GM03348 (cell line): ENCODE measurements around the gene CATSPER3.

Experiments used
- DNase-seq: peaks from one replicate; pipeline ENCODE4 v3.0.0; 2012; ENCODE audit warnings: low spot score

The CATSPER3 gene

DNA sequence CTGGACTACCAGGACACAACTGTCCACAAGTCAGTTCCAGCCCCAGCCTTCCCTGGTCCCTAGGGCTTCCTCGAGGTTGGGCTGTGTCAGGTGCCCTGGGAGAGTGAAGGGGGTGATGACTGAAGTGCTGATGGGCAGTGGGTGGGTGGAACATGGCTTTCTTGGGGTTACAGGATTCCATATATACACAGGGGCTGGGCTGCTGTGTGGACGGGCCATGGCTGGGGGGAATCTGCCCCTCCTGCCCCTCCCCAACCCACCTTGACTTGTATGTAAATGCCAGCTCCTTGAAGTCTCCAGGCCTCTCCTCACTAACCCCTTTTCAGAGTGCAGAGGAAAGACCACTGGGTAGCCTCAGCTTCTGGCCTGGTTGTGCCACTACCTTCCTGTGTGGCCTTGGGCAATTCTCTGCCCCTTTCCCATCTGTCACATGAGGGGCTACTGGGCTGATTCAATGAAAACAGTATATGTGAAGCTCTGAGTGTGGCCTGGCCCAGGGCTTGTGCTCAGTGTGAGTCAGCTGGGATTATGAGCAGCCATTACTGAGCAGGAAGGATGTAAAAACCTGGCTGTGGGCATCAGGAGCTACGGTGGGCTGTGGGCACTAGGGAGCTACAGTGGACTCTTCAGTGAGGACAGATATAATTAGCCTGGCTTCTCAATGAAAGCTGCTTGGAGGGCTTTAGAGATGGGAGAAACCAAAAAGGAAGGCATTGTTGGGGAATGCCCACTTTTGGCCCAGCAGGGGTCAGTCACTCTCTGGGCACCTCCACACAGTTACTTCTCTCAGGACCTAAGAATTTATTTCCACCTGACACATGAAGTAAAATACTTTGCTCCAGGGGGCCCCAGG is 43.0 kb downstream of the CATSPER3 start:
- no peak for DNase-seq

DNA sequence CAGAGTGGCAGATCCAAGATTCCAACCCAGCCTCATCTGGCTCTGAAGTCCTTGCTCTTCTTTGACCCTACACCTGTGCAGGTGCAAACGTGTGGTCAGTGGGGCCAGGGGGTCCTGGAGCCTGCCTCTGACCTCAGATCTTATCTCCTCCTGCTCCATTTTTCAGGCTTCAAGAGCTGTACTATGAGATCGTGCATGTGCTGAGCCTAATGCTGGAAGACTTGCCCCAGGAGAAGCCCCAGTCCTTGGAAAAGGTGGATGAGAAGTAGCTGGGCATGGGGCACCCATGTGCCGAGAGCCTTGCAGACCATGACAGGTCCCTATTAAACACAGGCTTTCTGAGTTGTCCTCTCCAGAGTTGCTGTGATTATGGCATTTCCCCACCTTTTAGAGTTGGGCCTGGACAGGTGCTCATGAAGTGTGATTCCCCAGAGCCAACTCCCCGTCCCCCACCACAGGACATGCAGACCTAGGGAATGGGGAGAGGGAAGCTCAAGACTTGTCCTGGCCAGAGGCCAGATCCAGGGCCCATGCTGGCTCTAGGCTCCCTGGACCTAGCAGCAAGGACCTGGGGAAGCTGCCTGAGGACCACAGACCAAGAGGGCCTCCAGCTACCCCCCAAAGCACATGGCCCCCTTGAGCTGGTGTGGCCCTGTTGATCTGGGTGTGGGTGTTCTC is 43.8 kb downstream of the CATSPER3 start:
- DNase-seq: no peak

DNA sequence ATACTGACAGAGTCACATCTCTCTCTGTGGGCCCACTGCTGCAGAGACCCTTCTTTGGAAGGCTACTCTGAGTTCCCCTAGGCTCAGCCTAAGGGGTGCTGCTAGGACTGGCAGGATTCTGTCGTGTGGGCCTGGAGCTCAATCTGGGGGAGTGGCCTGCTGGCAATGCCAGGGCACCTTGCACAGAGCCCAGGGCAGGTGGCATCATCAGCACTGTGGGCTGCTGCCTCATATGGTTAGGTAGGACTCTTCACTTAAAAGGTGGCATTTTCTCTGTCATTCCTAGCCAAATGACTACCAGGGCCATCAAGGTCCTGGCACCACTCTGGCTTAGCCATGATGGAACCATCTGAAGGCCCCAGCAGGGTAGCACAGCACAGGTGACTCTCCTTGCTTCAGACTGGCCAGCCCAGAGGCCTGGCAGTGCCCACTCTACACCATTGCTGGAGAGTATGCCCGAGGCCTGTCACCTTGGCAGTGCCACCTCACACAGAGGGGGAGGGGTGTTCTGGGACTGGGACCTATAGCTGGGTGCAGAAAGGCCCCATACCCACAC is 44.4 kb downstream of the CATSPER3 start:
- no peak for DNase-seq

DNA sequence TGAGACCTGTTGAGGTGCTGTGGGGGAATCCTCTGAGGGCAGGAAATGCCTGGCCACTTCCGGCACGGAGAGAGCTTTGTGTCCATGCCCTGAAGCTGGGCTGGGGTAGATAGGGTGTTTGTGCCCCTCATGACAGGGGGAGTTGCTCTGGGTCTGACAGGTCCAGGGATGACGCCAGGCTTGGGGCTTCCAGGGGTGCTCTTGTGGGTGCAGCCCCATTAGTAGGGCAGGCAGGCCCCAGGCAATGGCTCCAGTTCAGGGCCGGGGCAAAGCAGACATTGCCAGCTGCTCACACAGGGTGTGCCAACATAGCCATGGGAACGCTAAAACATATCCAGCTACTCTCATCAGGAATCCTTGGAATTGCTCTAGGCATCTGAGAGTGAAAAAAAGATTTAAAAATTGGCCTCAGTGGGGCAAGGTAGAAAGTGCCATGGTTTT is 45.3 kb downstream of the CATSPER3 start:
- DNase-seq: no peak

DNA sequence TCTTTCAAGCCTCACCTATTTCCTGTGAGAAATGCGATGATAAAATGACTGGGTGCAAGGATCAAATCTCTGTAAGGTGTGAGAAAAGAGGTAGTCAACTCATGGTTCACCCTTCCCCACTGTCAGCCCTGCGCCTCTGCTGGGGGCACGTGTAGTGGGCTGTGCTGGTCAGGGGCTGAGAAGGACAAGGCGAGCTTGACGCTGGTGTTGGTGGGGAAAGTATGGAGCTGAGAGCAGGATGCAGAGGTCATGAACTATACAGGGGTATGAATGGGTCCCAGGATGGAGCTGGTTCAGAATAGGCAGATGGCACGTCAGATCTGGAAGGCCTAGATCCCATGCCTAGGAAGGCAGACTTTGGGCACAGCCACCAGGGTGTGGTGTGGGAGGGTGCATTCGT is 45.7 kb downstream of the CATSPER3 start:
- DNase-seq: no peak

DNA sequence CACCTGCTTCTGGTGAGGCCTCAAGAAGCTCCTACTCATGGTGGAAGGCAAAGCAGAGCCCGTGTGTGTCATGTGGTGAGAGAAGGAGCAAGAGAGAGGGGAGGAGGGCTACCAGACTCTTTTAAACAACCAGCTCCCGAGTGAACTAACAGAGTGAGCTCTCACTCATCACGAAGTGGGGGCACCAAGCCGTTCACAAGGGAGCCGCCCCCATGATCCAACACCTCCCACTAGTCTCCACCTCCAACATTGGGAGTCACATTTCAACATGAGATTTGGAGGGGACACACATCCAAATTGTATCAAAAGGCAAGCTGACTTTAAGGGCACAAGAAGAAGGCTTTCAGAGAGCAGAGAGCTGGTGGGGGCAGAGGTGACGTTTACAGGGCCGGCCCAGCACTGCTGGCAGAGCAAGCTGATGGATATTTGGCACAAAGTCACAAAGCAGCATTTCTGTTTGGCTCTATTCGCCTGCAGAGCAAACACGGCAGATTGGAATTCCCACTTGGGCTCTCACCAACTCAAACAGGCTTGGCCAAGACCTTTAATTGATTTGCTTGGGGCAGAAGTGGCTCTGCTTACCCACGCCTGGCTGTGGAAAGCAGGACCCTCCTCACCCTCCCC is 46.4 kb downstream of the CATSPER3 start:
- no peak for DNase-seq

DNA sequence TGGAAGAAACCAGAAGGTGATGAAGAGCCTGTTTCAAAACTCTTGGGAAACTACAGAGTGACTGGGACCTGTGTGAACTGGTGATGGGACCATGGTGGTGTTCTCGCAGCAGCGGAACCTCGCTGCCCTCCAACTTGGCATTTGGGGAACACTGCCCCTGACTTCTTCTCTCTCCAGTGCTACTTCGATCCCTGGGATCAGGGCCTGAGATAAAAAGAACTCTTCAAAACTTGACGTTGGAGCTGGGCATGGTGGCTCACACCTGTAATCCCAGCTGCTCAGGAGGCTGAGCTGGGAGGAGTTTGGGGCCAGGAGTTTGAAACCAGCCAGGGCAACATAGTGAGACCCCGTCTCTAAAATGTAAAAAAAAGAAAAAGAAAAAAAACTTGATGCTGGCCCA is 48.2 kb downstream of the CATSPER3 start:
- DNase-seq: no peak

DNA sequence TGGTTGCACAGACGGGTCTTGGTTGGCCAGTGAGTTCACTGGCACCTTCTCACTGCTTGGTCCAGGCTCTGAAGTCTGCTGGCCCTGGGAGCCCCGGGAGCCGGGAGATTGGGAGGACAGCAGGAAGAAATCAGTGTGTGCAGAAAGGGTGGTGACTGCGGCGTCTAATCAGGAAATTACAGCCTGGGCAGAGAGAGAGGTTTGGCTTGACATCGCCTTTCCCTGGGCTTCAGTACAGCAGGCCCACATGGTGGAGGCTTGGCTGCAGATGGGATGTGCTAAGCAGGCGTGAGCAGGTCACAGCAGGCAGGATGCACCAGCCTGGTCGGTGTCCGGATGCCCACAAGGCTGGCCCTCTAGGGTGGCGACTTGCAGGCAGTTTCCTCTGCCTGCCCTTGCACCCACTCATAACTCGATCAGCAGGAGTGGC is 49.2 kb downstream of the CATSPER3 start:
- DNase-seq: no peak

DNA sequence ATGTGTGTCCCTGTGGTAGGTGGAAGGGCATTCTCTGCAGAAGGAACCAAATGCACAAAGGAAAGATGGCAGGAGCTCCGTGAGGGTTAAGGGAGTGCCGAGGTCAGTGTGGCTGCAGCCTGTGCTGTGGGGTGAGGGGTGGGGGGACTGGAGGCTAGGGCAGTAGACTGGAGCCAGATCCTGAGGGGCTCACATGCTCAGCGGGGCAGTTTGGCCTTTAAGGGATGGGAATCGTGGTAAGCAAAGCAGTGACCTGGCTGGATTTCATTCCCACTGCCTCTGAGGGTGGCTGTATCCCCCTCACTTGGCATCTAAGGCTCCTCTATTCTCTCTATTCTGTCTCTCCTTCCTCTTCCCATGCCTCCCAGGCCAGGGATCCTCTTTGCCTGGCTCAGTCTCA is 50.8 kb downstream of the CATSPER3 start:
- DNase-seq: no peak

DNA sequence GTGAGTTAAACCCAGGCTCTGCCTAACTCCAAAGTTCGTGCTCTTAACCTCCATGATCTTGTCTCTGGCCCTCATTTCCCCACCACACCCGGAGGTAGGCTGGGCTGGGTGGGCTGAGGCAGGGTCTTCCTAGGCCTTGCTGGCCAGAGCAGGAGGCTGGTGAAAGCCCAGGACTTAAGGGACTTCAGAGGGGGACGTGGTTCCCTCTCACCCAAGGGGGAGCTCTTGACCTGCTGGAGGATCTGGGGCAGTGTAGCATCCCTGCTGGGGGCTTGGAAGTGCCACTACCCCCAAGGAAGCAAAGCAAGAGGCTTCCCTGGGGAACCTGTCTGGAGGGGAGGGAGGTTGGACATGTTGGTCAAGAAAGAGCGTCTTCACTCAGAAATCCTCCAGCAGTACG is 51.6 kb downstream of the CATSPER3 start:
- no peak for DNase-seq

DNA sequence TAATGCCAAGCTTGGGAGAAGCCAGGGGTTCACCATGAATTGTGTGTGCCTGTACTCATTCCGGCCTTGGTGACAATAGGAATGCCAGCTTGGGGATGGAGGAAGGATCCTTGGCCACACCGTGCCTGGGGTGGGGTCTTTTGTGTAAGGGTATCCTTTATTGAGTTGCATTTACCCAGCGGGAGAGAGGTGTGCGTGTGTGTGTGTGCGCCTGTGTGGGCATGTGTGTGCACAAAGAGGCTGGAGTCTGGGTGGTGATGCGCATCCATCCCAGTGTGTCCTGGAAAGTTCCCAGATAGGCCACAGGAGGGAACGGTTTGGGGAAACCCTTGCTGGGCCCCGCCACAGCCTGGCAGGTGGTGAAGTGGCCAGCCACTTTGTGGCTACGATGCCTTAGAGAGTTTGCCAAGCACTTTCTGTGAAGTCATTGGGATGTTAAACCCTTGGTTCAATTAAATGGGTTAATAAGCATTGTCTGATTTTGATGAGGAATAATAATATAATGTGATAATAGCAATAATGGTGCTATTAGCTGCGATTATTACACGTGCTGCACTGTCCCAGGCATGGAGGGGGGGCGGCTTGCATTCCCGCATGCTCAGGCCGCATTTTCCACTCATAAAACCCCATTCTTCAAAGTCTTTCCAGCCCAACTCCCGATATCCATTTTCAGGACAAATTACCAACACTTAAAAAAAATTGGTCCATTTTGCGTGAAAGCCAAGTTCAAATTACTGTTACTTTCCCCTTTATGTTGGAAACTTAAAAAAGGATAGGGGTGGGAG is 52.6 kb downstream of the CATSPER3 start:
- DNase-seq: no peak

DNA sequence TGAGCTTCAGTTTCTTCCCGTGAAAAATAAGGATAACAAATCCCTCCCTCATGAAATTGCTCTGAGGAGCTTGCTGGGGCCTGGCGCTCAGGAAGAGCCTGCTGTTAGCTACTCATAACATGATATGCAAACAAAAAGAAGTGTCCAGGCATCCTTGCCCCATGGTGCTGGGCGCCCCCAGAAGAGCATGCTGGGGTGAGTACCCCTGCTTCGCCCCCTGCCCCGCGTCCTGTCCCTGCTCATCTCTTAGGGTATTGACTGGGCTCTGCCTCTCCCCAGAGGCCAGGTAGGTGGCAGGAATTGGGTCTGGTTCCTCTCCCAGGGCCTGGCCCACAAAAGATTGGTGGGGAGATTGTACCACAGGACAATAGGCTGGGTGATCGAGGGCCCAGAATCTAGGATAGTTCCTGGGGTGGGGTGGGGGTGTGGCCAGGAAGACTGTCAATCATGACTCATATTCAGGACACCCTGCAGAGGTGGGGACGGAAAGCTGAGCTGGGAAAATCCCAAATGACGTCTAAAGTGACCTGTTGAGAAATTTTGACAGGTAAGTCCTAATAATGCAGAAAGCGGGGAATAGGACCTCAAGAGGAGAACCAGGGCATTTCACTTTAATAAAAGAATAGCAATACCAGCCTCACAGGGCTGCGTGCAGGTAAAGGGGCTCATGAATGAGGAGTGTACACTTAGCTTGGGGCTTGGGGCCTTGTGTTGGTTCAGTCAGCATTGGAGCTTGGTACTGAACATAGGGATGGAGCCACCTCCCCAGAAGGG is 57.4 kb downstream of the CATSPER3 start:
- no peak for DNase-seq

DNA sequence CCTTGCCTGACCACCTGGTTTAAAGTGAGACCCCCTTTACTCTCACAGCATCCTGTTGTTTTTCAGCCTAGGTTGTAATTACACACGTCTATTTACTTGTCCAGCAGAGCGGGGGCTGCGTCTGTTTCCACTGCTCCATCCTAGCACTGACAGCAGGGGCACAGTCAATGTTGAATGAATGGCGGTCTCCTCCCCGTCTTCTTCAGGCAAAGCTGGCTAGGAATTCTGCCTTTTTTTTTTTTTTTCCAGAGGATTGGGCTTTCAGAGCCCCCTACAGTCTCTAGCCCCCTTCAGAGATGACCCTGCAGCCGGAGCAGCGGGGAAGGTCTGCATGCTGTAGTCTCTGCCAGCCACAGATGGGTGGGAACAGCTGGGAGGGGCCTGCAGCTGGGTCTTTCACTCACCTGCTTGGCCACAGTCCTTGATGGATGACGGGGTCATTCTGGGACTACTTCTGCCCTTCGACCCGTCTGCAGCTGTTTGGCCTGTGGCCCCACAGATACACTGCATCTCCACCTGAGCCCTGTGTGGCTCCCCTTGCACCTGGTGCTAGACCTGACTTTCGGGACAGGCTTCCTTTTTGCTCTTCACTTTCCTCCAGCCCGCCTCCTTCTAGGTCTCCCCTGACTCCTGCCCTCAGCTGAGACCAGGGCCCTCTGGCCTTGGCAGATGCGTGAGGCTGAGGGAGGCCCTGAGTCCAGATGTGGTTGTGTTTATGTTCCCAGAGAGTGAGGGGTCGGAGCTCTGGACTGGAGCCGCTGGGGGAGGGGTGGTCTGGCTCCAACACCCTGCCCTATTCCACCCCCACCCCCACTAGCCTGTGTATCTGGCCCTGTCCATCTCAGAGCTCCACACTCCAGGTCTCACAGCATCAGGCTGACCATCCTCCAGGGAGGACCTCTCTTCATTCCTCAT is 58.3 kb downstream of the CATSPER3 start:
- DNase-seq: no peak

DNA sequence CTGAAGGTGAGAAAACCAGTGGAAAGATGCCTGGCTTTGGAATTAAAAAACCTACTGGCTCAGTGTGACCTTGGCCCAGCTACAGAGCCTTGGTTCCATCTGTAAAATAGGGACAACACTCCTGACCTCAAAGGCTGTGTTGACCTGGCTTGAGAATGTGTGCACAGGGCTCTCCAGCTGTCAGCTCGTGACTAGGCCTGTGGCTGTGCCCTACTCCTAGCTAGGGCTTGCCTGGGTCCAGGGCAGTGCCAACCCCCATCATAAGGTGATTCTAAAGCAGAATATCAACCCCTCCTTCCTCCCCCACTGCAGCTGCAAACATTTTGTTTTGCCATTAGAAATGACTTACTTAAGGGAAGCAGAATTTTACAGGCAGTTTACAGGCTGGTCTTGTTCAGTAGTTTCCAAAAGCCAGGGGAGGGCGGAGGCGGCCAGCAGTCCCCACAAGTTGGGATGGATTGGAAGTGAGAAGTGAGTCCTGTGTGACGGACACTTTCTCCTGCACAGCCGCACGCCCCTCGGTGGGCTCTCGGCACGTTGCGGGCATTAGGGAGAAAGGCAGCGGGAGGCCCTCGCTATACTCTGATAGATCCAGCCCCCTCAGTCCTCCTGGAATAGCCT is 59.0 kb downstream of the CATSPER3 start:
- no peak for DNase-seq

DNA sequence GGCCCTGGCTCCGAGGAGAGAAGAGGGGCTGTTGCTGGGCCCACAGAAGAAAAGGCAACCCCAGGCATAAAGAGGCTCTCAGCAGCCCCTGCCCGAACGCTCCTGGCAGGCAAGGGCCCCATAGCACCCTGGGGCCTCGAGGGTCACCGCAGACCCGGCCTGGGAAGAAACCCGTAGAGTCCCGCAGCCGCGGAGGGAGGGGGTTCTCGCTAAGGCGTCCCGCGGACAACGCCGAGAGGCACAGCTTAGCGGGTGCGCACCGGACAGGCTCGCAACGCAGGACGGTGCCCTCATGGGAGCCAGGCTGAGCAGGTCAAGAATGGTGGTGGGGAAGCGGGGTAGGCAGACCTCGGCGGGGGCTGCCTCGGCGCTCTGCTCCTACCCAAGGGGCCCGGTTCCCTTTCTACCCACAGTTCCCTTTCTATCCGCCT is 59.6 kb downstream of the CATSPER3 start:
- DNase-seq: no peak

DNA sequence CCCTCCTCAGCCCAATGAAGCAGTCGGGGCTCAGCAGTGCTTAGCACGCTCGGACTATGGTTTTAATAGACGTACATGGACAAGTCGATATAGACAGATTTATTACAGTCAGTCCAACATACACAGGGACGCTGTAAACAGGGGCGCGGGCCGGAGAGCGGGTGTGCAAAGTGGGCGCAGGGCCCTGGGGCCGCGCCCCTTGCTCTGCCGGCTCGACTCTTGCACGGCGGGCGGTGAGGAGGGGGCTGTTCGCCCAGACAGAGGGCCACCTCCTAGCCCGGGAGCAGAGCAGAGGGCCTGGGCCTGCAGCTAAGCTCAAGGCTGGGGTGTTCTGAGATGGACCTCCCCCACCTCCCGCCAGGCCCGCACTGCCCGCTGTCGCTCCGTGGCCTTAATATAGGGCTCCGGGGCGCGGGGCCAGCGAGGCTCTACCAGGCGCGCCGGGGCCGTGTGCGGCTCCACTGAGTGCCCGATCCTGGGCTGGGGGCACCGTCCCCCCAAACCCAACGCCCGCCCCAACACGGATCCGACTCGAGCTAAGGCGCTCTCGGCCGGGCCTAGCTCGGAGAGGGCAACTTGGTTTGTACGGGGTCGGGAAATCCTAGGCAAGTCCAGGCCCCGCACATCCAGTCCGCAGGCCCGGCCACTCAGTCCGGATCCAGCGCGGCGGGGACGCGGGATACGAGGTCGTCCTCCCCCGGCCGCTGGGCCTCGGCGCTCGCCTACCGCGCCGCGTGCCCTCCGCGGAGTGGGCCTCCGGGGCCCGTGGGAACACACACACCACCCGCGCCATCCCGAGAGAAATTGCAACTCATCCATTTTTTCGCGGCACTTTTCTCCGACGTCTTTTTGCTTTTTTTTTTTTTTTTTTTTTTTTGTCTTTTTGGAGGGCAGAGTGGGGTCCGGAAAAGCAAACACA is 60.2 kb downstream of the CATSPER3 start:
- no peak for DNase-seq

DNA sequence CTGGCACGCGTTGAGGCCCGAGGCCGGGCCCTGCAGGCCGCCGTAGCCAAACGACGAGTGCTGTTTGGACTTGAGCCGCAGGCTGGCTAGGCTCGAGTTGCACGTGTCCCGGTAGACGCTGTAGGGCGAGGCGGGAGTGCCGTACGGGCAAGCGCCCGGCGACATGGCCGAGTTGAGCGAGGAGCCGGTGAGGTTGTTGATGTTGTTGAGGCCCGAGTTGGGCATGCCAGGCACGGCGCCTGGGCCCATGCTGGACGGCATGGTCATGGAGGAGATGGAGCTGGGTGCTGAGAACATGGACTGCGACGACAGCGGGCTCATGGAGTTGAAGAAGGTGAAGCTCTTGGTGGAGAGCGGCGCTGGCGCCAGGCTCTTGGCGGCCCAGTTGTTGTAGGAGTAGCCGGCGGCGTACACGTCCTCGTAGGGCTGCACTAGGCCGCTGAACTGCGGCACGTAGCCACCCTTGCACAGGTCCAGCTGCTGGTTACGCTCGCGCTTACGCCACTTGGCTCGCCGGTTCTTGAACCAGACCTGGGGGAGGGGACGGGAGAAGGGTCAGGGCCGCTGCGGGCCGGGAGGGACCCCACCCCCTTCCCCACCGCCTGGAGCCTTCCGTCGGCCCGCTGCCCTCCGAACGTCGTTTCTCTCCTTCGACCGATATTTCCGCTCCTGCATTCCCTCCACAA is 61.2 kb downstream of the CATSPER3 start:
- no peak for DNase-seq
